ENCODE results near the gene CLDN2.

- TF ChIP-seq CTCF (IDR thresholded peaks at IDR 0.05) (no peak), POLR2A (IDR thresholded peaks at IDR 0.05; ENCODE audit: low read depth) (no peak), POLR2AphosphoS5 (IDR thresholded peaks at IDR 0.05) (no peak), EP300 (IDR thresholded peaks at IDR 0.05) (no peak)
Observed at GRCh38 chrX:106875151-106875550, 45.1 kb upstream of the CLDN2 start.
